Aorta (tissue), 5 donors: ENCODE measurements around the gene DPH3. TPM values are rescaled to one million over a fixed set of nuclear protein-coding genes. Genes with fewer than 3 reads are reported as not detected.
A peak's percentile ranks its signal among the peaks of the same experiment; 100 is the strongest.

Experiments
- ATAC-seq: fragments of 200-7000 bp; cut with Tn5 transposase; one replicate; pipeline ENCODE4 v1.9.1; 2022; ENCODE audit warnings: moderate library complexity; ENCODE audit not compliant: low FRiP score
- DNase-seq, 2 donors: peaks; one replicate each; pipeline ENCODE4 v3.0.0-alpha.2; 2020
- H3K27ac ChIP-seq, 2 donors: one replicate each; pipeline ENCODE4 v1.5.1; 2013; ENCODE audit warnings: low read length in 2 of 2, mild to moderate bottlenecking in 2 of 2, moderate library complexity in 2 of 2, control low read depth in 1 of 2, inconsistent platforms in 1 of 2, low read depth in 1 of 2
- H3K27me3 ChIP-seq, 2 donors: one replicate each; pipeline ENCODE4 v1.6.1; 2013; ENCODE audit warnings: control low read depth in 1 of 2, low read length in 1 of 2, mild to moderate bottlenecking in 1 of 2, moderate library complexity in 1 of 2; ENCODE audit not compliant: insufficient read depth in 2 of 2, control insufficient read depth in 1 of 2
- H3K36me3 ChIP-seq, 2 donors: one replicate each; pipeline ENCODE4 v1.6.1; 2013; ENCODE audit warnings: control low read depth in 1 of 2, low read length in 1 of 2, mild to moderate bottlenecking in 1 of 2; ENCODE audit not compliant: insufficient read depth in 2 of 2, control insufficient read depth in 1 of 2
- H3K4me1 ChIP-seq, 2 donors: one replicate each; pipeline ENCODE4 v1.6.1; 2013; ENCODE audit warnings: low read length in 2 of 2, control low read depth in 1 of 2, mild to moderate bottlenecking in 1 of 2, moderate library complexity in 1 of 2; ENCODE audit not compliant: insufficient read depth in 2 of 2, control insufficient read depth in 1 of 2
- H3K4me3 ChIP-seq, 2 donors: one replicate each; pipeline ENCODE4 v1.5.1; 2013; ENCODE audit warnings: low read length in 2 of 2, control low read depth in 1 of 2, mild to moderate bottlenecking in 1 of 2
- H3K9me3 ChIP-seq: one replicate; pipeline ENCODE4 v1.6.1; 2013; ENCODE audit warnings: mild to moderate bottlenecking, low read length; ENCODE audit not compliant: control insufficient read depth
- WGBS, 2 donors: extraction: QIAGEN DNeasy Blood & Tissue Kit; methylation state at CpG; one replicate each; pipeline ENCODE4 v1.1.7; 2013; 5-methylcytosine and 5-hydroxymethylcytosine counted together
- intact Hi-C, 2 donors: fragments of 100-400 bp; cut with DNase I; formaldehyde crosslinking; loops; one replicate each; pipeline versions ENCODE4 v1.14.2 to v1.15.0; 2022
- polyA plus RNA-seq, 2 donors: library from polyadenylated mRNA; stranded (reverse); fragments of 200-250 nt; gene quantifications; one replicate each; pipeline ENCODE4 v1.2.3, GENCODE V29; 2013
- total RNA-seq, 2 donors: library from RNA; stranded (reverse); fragmentation: NEBNext Ultra II Directional; extraction: Animal tissue kit (Norgen Biotek cat#: 25700); gene quantifications; one replicate each; pipeline ENCODE4 v1.2.1, GENCODE V29; 2021
- donor health status: healthy with polysubstance abuse.
- donor health status: Bipolar disorder and iron deficiency.
- donor health status: DM: no; HTN: no; CAD: no.
- donor health status: DM: no; HTN: no; CAD: no.
- donor health status: DM: yes; HTN: yes; CAD: no.

Gene DPH3
- total and polyA plus RNA-seq, 4 donors: 14.0 to 49.6 (median 25.4) TPM

DNA sequence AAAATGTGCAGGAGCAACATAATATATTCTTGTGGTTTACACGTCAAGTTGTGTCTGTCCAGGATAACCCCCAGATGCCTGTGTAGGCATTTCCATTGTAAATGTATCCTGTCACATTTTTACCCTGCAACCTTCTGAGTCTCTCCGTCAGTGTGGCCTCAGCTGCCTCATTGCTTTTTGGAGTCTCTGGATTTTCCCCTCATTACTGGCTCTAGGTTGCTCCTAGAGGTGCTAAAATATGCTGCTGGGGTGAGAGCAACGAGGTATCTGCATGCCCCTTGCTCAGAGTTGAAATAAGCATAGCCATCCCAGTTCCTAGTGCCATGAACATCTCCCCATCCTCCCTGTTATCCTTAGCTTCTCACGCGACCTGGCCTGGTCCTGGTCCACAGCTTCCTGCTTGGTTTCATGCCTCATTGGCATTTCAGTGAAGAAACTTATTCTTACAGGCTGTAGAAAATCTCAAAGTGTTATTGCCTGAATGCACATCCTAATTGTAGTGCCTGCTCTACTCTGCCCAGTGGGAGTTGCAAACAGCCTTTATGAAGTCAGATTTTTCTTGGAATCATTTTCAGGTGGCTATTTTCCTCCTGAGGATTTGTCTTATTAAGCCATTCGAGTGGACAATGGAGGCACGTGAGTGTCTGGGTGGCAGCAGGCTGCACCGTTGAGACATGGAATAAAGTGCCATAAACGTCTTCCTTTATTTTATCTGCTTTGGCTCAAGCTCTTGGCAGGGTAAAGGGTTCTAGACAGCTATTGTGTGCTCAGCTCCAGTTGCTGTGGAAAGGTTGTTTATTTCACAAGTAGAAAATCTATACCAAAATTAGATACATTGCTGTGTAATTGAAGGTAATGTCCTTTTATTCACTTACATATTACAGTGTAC is 33.5 kb upstream of the DPH3 start:
- intact Hi-C loops: loop anchor here in 1 of 2 donors (10.0 kb wide), 1 partner anchor 217 kb away; the partner anchor contains the start of gene RFTN1
- H3K9me3 ChIP-seq: no peaks in the 10 kb centered on the region
- no peak overlapping the region for H3K27ac ChIP-seq
- no peak overlapping the region for H3K4me3 ChIP-seq
- 52 to 58% methylated on average over 9 of the region's 9 CpGs for WGBS, 2 donors
- no peaks in the 10 kb centered on the region for H3K4me1 ChIP-seq
- ATAC-seq: no peak
- H3K27me3 ChIP-seq: no peaks in the 10 kb centered on the region
- H3K36me3 ChIP-seq: peaks cover 0 to 2% of the 10 kb centered on the region in 2 donors
- no peak for DNase-seq

- DNase-seq: no peak
- intact Hi-C loops: loop anchor here in 1 of 2 donors (10.0 kb wide), 1 partner anchor 219 kb away; the partner anchor contains the start of gene RFTN1
- Histone ChIP-seq H3K27ac (no peak overlapping the region), H3K9me3 (no peaks in the 10 kb centered on the region), H3K36me3 (peaks cover 0 to 2% of the 10 kb centered on the region in 2 donors), H3K4me3 (no peak overlapping the region), H3K4me1 (no peaks in the 10 kb centered on the region), H3K27me3 (no peaks in the 10 kb centered on the region)
- no peak for ATAC-seq
- WGBS, 2 donors: 82 to 87% methylated on average over 3 of the region's 3 CpGs
These were observed 30.7 kb upstream of the DPH3 start for GRCh38 chr3:16295298-16295890.

DNA sequence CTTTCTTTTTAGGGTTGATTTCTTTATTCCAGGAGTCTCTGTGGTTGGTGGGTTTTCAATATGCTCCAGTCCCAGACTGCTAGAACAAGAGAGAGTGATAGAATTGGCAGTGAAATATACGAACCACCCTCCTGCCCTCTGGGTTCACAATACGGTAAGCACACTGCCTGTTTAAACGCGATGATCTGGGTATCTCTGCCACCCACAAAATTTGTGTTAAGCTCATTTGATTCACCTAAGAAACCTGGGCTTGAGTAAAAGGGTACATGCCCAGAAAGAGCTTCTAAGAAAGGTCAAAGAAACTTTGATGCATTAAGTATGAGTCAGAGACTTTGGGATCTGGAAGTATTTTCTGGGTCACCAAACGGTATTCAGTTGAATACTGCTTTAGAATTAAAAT is 30.1 kb upstream of the DPH3 start:
- H3K4me3 ChIP-seq: no peak overlapping the region
- H3K4me1 ChIP-seq: no peaks in the 10 kb centered on the region
- no peaks in the 10 kb centered on the region for H3K9me3 ChIP-seq
- no peaks in the 10 kb centered on the region for H3K27me3 ChIP-seq
- no peak for DNase-seq
- no peak for ATAC-seq
- WGBS, 2 donors: 90 to 94% methylated on average over 5 of the region's 5 CpGs
- intact Hi-C loops: loop anchor here in 1 of 2 donors (10.0 kb wide), 1 partner anchor 220 kb away; the partner anchor contains the start of gene RFTN1
- no peak overlapping the region for H3K27ac ChIP-seq
- H3K36me3 ChIP-seq: peaks cover 0 to 2% of the 10 kb centered on the region in 2 donors

- WGBS, 2 donors: 66 to 70% methylated on average over 2 of the region's 2 CpGs
- ATAC-seq: no peak
- intact Hi-C loops: loop anchor here (1.0 to 10.0 kb wide), 2 partner anchors 224 to 259 kb away; partner anchors contain the start of gene RFTN1 (in 1 of the 2)
- H3K36me3 ChIP-seq: peaks cover 0 to 2% of the 10 kb centered on the region in 2 donors
- no peaks in the 10 kb centered on the region for H3K4me1 ChIP-seq
- no peak overlapping the region for H3K27ac ChIP-seq
- no peak for DNase-seq
- no peaks in the 10 kb centered on the region for H3K9me3 ChIP-seq
- H3K27me3 ChIP-seq: no peaks in the 10 kb centered on the region
- no peak overlapping the region for H3K4me3 ChIP-seq
These were observed 26.1 kb upstream of the DPH3 start for GRCh38 chr3:16290827-16291196.

DNA sequence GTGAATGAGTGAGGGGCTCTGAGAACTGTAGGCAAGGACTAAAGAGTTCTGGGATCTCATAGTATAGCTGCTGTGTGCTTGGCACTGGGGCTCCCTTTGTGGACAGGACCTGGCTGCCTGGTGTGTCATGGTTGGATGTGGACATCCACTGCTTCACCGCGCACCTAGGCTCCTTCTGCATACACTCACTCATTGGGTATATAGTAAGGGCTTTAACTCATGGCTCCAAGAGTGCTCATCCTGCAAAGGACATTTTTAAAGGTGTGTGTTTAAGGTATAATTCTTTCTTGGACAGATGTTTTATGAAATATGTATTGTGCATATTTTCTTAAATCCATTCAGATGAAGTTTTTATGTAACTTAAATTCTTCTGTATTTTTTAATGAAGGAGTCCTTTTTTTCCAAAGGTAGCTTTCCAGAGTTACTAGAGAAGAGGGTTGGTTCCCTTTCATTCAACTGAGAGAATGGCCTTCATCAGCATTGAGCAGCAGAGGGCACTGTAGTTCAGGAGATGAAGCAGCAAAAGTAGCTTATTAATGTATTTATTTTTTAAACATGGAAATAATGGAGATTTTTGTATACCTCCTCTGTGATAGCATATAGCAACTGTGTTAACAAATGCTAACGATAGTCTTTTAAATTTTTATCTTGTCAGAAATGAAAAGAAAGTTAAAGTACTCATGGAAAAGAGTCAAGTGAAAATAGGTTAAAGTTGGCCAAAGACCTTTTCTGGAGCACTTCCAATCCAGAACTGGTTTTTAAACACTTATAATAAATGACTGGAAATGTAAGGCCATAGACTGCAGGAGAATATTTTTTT is 25.5 kb upstream of the DPH3 start:
- no peak overlapping the region for H3K4me3 ChIP-seq
- 58 to 67% methylated on average over 3 of the region's 3 CpGs for WGBS, 2 donors
- DNase-seq: peak in 1 of 2 donors; percentile 51
- intact Hi-C loops: loop anchor here (1.0 to 10.0 kb wide), 2 partner anchors 225 to 260 kb away; partner anchors contain the start of gene RFTN1 (in 1 of the 2)
- H3K4me1 ChIP-seq: no peaks in the 10 kb centered on the region
- no peaks in the 10 kb centered on the region for H3K9me3 ChIP-seq
- no peaks in the 10 kb centered on the region for H3K27me3 ChIP-seq
- H3K36me3 ChIP-seq: peaks cover 0 to 2% of the 10 kb centered on the region in 2 donors
- no peak overlapping the region for H3K27ac ChIP-seq
- peak; percentile 77 for ATAC-seq

DNA sequence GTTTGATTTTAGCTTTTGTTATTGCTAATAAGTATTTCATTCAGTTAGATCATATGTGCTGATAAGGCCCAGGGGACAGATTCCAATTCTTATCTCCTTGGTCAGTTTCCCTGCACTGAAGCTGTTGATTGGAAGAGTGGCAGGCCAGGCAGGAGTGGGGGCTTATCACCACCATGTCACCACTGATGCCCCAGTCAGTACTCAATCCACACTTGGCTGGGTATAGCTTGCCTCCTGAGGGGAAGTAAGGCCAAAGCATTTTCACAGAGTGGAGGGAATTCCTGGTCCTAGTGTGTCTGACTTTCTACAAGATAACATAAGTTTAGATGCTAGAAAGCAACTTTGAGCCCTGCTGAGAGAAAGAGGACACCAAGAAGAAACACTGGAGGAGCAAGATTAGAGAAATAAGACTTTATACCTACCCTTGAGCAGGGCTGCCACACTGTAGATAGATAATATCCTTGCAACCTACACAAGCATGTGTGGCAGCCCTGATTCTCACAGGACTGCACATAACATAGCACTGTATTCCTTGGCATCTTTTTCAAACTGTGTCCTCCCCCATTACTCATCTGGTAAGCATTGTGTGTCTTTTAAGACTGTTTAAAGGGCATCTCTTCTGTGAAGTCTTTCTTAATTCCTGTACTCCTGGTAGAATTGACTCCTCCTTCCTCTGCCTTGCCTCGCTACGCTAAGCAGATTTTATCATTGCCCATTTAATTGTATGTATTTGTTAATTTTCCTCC is 24.6 kb upstream of the DPH3 start:
- H3K9me3 ChIP-seq: no peaks in the 10 kb centered on the region
- DNase-seq (no peak), ATAC-seq (no peak)
- intact Hi-C loops: no loop called here
- H3K27me3 ChIP-seq: no peaks in the 10 kb centered on the region
- 91 to 94% methylated on average over 2 of the region's 2 CpGs for WGBS, 2 donors
- no peaks in the 10 kb centered on the region for H3K4me1 ChIP-seq
- H3K27ac ChIP-seq: no peak overlapping the region
- H3K4me3 ChIP-seq: no peak overlapping the region
- H3K36me3 ChIP-seq: no peaks in the 10 kb centered on the region

DNA sequence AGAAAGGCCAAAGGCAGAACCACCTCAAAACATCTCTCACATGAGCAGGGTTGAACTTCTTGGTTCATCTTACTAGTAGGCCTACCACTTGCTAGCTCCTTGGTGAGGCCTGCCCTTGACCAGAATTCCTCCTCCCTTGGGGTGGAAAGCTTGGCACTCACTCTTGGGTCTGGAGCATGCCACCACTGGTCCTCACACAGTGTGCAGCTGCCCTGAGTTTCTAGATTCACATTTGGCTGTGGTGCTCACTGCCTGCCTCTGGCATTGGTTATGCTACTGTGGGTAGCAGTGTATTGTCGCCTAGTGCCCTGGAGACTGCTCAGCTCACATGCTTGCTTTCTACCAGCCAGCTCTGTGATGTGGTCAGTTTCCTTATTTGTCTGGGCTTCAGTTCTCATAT is 23.9 kb upstream of the DPH3 start:
- peak overlapping the region in 1 of 2 donors; percentile 13 for H3K27ac ChIP-seq
- peak; percentile 53 for ATAC-seq
- no peaks in the 10 kb centered on the region for H3K9me3 ChIP-seq
- intact Hi-C loops: no loop called here
- H3K4me3 ChIP-seq: no peak overlapping the region
- H3K27me3 ChIP-seq: no peaks in the 10 kb centered on the region
- H3K4me1 ChIP-seq: no peaks in the 10 kb centered on the region
- no peaks in the 10 kb centered on the region for H3K36me3 ChIP-seq
- WGBS, 2 donors: 11 to 16% methylated on average over 1 of the region's 1 CpG
- DNase-seq: no peak
